IMR-90 (cell line): Measurements from ENCODE around the gene PPIC. TPM values are rescaled to one million over a fixed set of nuclear protein-coding genes. Genes with fewer than 3 reads are reported as not detected.

Experiments used
- ATAC-seq: fragments of 200-7000 bp; cut with Tn5 transposase; 2 replicates; pipeline ENCODE4 v1.9.1; 2020; ENCODE audit warnings: low read depth, mild to moderate bottlenecking, moderate library complexity
- BruUV-seq: library from RNA; stranded (reverse); fragments of 400-500 nt; replicated peaks from 2 replicates; lab custom pipeline; 2021; lab: Mats Ljungman, UMichigan
- CTCF ChIA-PET: fragments of 300-600 bp; formaldehyde crosslinking; extraction: SDS; loops from one replicate; lab custom pipeline; 2021; ENCODE audit warnings: antibody characterized with exemption; lab: Yijun Ruan, JAX
- POLR2A ChIA-PET: fragments of 300-600 bp; sonication (Branson Sonifier 250); formaldehyde crosslinking; loops from one replicate; lab custom pipeline; 2022; ENCODE audit warnings: antibody characterized with exemption; ENCODE audit not compliant: unreplicated experiment; lab: Charles Lee
- DNase-seq: peaks from one replicate; pipeline ENCODE4 v3.0.0; 2013
- H2AFZ ChIP-seq: replicated peaks from 2 replicates; pipeline ENCODE3; 2013; ENCODE audit warnings: low read length, mild to moderate bottlenecking; ENCODE audit not compliant: poor library complexity
- H2AK5ac ChIP-seq: 2 replicates; pipeline ENCODE4 v1.6.1; 2013; ENCODE audit warnings: low read depth, low read length, inconsistent platforms
- H2AK9ac ChIP-seq: replicated peaks from 2 replicates; pipeline ENCODE3; 2013; ENCODE audit warnings: mild to moderate bottlenecking, low read depth, low read length, moderate library complexity; ENCODE audit not compliant: poor library complexity
- H2BK120ac ChIP-seq: 2 replicates; pipeline ENCODE4 v1.6.1; 2013; ENCODE audit warnings: low read depth, low read length, inconsistent platforms
- H2BK15ac ChIP-seq: 3 replicates; pipeline ENCODE4 v1.6.1; 2013; ENCODE audit warnings: low read depth, low read length, inconsistent platforms
- H2BK20ac ChIP-seq: 2 replicates; pipeline ENCODE4 v1.6.1; 2013; ENCODE audit warnings: low read depth, mild to moderate bottlenecking, inconsistent platforms, low read length, moderate library complexity
- H2BK5ac ChIP-seq: 2 replicates; pipeline ENCODE4 v1.6.1; 2013; ENCODE audit warnings: mild to moderate bottlenecking, low read depth, low read length, inconsistent platforms; ENCODE audit not compliant: poor library complexity, severe bottlenecking
- H3K14ac ChIP-seq: replicated peaks from 2 replicates; pipeline ENCODE4 v1.6.1; 2013; ENCODE audit warnings: low read depth, low read length, inconsistent platforms
- H3K18ac ChIP-seq: 2 replicates; pipeline ENCODE4 v1.6.1; 2013; ENCODE audit warnings: low read depth, low read length, control low read depth
- H3K23ac ChIP-seq: 2 replicates; pipeline ENCODE4 v1.6.1; 2013; ENCODE audit warnings: low read depth, low read length, inconsistent platforms
- H3K27ac ChIP-seq: 2 replicates; pipeline ENCODE4 v1.5.1; 2013; ENCODE audit warnings: mild to moderate bottlenecking, control low read depth, low read length; ENCODE audit not compliant: insufficient read depth
- H3K27me3 ChIP-seq: 2 replicates; pipeline ENCODE4 v1.6.1; 2013; ENCODE audit warnings: low read length; ENCODE audit not compliant: control insufficient read depth, insufficient read depth
- H3K36me3 ChIP-seq: 2 replicates; pipeline ENCODE4 v1.6.1; 2013; ENCODE audit warnings: low read length, mixed read lengths; ENCODE audit not compliant: control insufficient read depth, insufficient read depth
- H3K4ac ChIP-seq: 2 replicates; pipeline ENCODE4 v1.6.1; 2013; ENCODE audit warnings: low read depth, low read length, inconsistent platforms
- H3K4me1 ChIP-seq: 2 replicates; pipeline ENCODE4 v1.6.1; 2013; ENCODE audit warnings: low read length, mixed read lengths; ENCODE audit not compliant: control insufficient read depth, insufficient read depth
- H3K4me2 ChIP-seq: 2 replicates; pipeline ENCODE4 v1.6.1; 2013; ENCODE audit warnings: low read depth, mild to moderate bottlenecking, control low read depth, low read length, moderate library complexity
- H3K4me3 ChIP-seq: 2 replicates; pipeline ENCODE4 v1.5.1; 2013; ENCODE audit warnings: low read depth, mild to moderate bottlenecking, control low read depth, low read length, moderate library complexity; ENCODE audit not compliant: insufficient read depth
- H3K56ac ChIP-seq: 2 replicates; pipeline ENCODE4 v1.6.1; 2013; ENCODE audit warnings: low read length, inconsistent platforms; ENCODE audit not compliant: insufficient read depth; ENCODE audit errors: extremely low read depth
- H3K79me1 ChIP-seq, 2 experiments: 2 replicates each; pipeline ENCODE4 v1.6.1; 2013; ENCODE audit warnings: low read length in 2 of 2, inconsistent platforms in 1 of 2, low read depth in 1 of 2
- H3K9ac ChIP-seq: 2 replicates; pipeline ENCODE4 v1.6.1; 2013; ENCODE audit warnings: low read depth, low read length, control low read depth
- H3K9me1 ChIP-seq: 2 replicates; pipeline ENCODE4 v1.6.1; 2013; ENCODE audit warnings: low read length, inconsistent platforms; ENCODE audit not compliant: insufficient read depth
- H3K9me3 ChIP-seq: 2 replicates; pipeline ENCODE4 v1.6.1; 2013; ENCODE audit warnings: low read length; ENCODE audit not compliant: control insufficient read depth, insufficient read depth
- H4K20me1 ChIP-seq: 2 replicates; pipeline ENCODE4 v1.6.1; 2013; ENCODE audit warnings: low read length, inconsistent platforms; ENCODE audit not compliant: insufficient read depth
- H4K5ac ChIP-seq: 2 replicates; pipeline ENCODE4 v1.6.1; 2013; ENCODE audit warnings: mild to moderate bottlenecking, low read depth, low read length, control low read depth
- H4K8ac ChIP-seq, 2 experiments: 2 replicates each; pipeline ENCODE4 v1.6.1; 2013; ENCODE audit warnings: low read depth in 2 of 2, low read length in 2 of 2, control low read depth in 1 of 2, inconsistent platforms in 1 of 2
- H4K91ac ChIP-seq: 2 replicates; pipeline ENCODE4 v1.6.1; 2013; ENCODE audit warnings: low read depth, low read length, inconsistent platforms; ENCODE audit not compliant: insufficient read depth
- BHLHE40 ChIP-seq: fragments of 150-350 bp; IDR thresholded peaks from 2 replicates; pipeline ENCODE4 v1.6.1; 2016; ENCODE audit warnings: mild to moderate bottlenecking, low read depth, low read length
- CHD1 ChIP-seq: IDR thresholded peaks from 2 replicates; pipeline ENCODE4 v1.6.1; 2012; ENCODE audit warnings: low read depth, low read length, improper control_type of control experiment
- FOS ChIP-seq: fragments of 150-350 bp; IDR thresholded peaks from 2 replicates; pipeline ENCODE4 v1.6.1; 2016; ENCODE audit warnings: low read depth, low read length
- MAFK ChIP-seq: IDR thresholded peaks from 2 replicates; pipeline ENCODE4 v1.6.1; 2012; ENCODE audit warnings: low read depth, low read length, improper control_type of control experiment
- RCOR1 ChIP-seq: IDR thresholded peaks from 2 replicates; pipeline ENCODE4 v1.6.1; 2012; ENCODE audit warnings: mild to moderate bottlenecking, low read length, improper control_type of control experiment; ENCODE audit not compliant: insufficient replicate concordance
- RFX5 ChIP-seq: IDR thresholded peaks from 2 replicates; pipeline ENCODE4 v1.8.0; 2012; ENCODE audit warnings: low read depth, mild to moderate bottlenecking, low read length, moderate library complexity
- SMC3 ChIP-seq: fragments of 150-350 bp; IDR thresholded peaks from 2 replicates; pipeline ENCODE4 v1.6.1; 2016; ENCODE audit warnings: low read depth, mild to moderate bottlenecking, antibody characterized with exemption, low read length, moderate library complexity
- WGBS, 2 experiments: methylation state at CpG; one replicate each; pipeline versions ENCODE4 v1.1.5 to v1.1.7; 2013; ENCODE audit warnings: missing lambda C conversion rate in 2 of 2; ENCODE audit not compliant: insufficient read length in 1 of 2; ENCODE audit errors: extremely low coverage in 2 of 2; 5-methylcytosine and 5-hydroxymethylcytosine counted together
- dilution Hi-C: fragments of 300-500 bp; cut with HindIII; formaldehyde crosslinking; loops from one replicate; pipeline ENCODE4 v1.14.3; 2018; ENCODE audit warnings: low sequenced_read_pairs; ENCODE audit not compliant: unreplicated experiment
- in situ Hi-C: fragments of 300-500 bp; cut with MboI; formaldehyde crosslinking; loops from 3 replicates; pipeline ENCODE4 v1.14.3; 2019; ENCODE audit warnings: low sequenced_read_pairs, inconsistent platforms, mixed read lengths
- intact Hi-C: fragments of 100-400 bp; cut with micrococcal nuclease; formaldehyde crosslinking; loops from 2 replicates; pipeline ENCODE4 v1.10.0; 2022
- polyA plus RNA-seq, 3 experiments: library from polyadenylated mRNA; depleted of rRNA; stranded (reverse); fragments of >200 nt; gene quantifications; 2 replicates each; pipeline ENCODE4 v1.2.3, GENCODE V29; 2012; ENCODE audit warnings: low replicate concordance in 1 of 3
- total RNA-seq: library from RNA; depleted of rRNA; stranded (reverse); fragments of >200 nt; gene quantifications from 2 replicates; pipeline ENCODE4 v1.2.3, GENCODE V29; 2012
- TF ChIP-seq, protein P1 (sequence below): conservative IDR thresholded peaks from 2 replicates; pipeline ENCODE4 v1.5.1; 2012; ENCODE audit warnings: mild to moderate bottlenecking, low read depth, low read length, improper control_type of control experiment
- TF ChIP-seq, protein P2 (sequence below): fragments of 150-350 bp; IDR thresholded peaks from 2 replicates; pipeline ENCODE4 v1.6.1; 2017; ENCODE audit warnings: mild to moderate bottlenecking, antibody characterized with exemption, low read length, low read depth

Gene PPIC
- total and polyA plus RNA-seq, 2 of the 4 experiments (the other 2 are of a cell fraction) = 20.6 to 45.6 TPM

DNA sequence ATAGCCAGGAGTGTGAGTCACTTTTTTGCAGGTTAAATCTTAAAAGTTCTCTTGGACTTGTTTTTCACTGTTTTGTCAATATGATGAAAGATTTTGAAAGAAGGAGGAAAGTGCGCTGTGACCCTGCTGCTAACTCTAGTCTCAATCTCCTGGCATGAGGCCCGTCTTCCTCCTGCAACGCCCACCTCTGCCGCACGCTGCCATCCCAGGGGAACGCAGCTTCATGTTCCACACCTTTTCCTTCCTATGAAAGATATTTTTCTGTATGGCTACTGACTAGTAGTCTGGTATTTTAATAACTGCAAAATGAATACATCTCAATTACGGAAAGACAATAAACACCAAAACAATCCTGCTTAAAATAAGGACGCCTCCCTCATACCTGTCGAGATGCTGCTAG lies 8.3 kb downstream of the PPIC start:
- no peaks in the 10 kb centered on the region for H3K4me1 ChIP-seq
- intact Hi-C loops (no loop called here), in situ Hi-C loops (no loop called here), dilution Hi-C loops (no loop called here)
- H3K27me3 ChIP-seq = no peaks in the 10 kb centered on the region
- H3K14ac ChIP-seq = no peak overlapping the region
- no peak overlapping the region for H2BK5ac ChIP-seq
- H2BK120ac ChIP-seq = no peak overlapping the region
- no peak overlapping the region for H3K4me3 ChIP-seq
- H4K20me1 ChIP-seq = no peaks in the 10 kb centered on the region
- H2AFZ ChIP-seq = no peak overlapping the region
- no peak overlapping the region for H3K18ac ChIP-seq
- no CpG with 5 or more reads among the region's 9 CpGs for WGBS, 2 experiments
- 0 out of 2 replicates have a peak, but pooled peaks cover 4% of the 10 kb centered on the region for H3K9me1 ChIP-seq
- H3K79me1 ChIP-seq = no peaks in the 10 kb centered on the region
- no peak overlapping the region for H3K4ac ChIP-seq
- no peak overlapping the region for H2AK9ac ChIP-seq
- H3K27ac ChIP-seq = no peak overlapping the region
- CTCF ChIA-PET = no interaction called here
- TF ChIP-seq RCOR1 (no peak), FOS (no peak), SMC3 (no peak), CHD1 (no peak), RFX5 (no peak), MAFK (no peak), BHLHE40 (no peak)
- TF ChIP-seq, protein P1, sequence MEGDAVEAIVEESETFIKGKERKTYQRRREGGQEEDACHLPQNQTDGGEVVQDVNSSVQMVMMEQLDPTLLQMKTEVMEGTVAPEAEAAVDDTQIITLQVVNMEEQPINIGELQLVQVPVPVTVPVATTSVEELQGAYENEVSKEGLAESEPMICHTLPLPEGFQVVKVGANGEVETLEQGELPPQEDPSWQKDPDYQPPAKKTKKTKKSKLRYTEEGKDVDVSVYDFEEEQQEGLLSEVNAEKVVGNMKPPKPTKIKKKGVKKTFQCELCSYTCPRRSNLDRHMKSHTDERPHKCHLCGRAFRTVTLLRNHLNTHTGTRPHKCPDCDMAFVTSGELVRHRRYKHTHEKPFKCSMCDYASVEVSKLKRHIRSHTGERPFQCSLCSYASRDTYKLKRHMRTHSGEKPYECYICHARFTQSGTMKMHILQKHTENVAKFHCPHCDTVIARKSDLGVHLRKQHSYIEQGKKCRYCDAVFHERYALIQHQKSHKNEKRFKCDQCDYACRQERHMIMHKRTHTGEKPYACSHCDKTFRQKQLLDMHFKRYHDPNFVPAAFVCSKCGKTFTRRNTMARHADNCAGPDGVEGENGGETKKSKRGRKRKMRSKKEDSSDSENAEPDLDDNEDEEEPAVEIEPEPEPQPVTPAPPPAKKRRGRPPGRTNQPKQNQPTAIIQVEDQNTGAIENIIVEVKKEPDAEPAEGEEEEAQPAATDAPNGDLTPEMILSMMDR = no peak
- TF ChIP-seq, protein P2, sequence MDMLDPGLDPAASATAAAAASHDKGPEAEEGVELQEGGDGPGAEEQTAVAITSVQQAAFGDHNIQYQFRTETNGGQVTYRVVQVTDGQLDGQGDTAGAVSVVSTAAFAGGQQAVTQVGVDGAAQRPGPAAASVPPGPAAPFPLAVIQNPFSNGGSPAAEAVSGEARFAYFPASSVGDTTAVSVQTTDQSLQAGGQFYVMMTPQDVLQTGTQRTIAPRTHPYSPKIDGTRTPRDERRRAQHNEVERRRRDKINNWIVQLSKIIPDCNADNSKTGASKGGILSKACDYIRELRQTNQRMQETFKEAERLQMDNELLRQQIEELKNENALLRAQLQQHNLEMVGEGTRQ = no peak
- no peak overlapping the region for H3K23ac ChIP-seq
- no peak overlapping the region for H2BK20ac ChIP-seq
- H3K9me3 ChIP-seq = no peaks in the 10 kb centered on the region
- H3K56ac ChIP-seq = no peak overlapping the region
- no peak overlapping the region for H2AK5ac ChIP-seq
- no peak overlapping the region for H4K8ac ChIP-seq
- H3K4me2 ChIP-seq = no peak overlapping the region
- no TSS peak for BruUV-seq
- no peak overlapping the region for H3K9ac ChIP-seq
- POLR2A ChIA-PET = no interaction called here
- no peak overlapping the region for H2BK15ac ChIP-seq
- no peak for DNase-seq
- H4K5ac ChIP-seq = no peak overlapping the region
- peaks cover 24% of the 10 kb centered on the region for H3K36me3 ChIP-seq
- ATAC-seq = no peak
- no peak overlapping the region for H4K91ac ChIP-seq
